Psoas muscle (tissue), 8 donors: ENCODE measurements around the gene FLNC. TPM values are rescaled to one million over a fixed set of nuclear protein-coding genes. Genes with fewer than 3 reads are reported as not detected.

Experiments used
- ATAC-seq, 4 donors: fragments of 200-7000 bp; cut with Tn5 transposase; one replicate each; pipeline ENCODE4 v1.9.1; 2020; ENCODE audit warnings: moderate library complexity in 3 of 4, mild to moderate bottlenecking in 2 of 4
- DNase-seq, 2 donors: peaks; one replicate each; pipeline ENCODE4 v3.0.0-alpha.2; 2020
- H3K27ac ChIP-seq: fragments of 200-600 bp; one replicate; pipeline ENCODE4 v1.8.0; 2022
- H3K27me3 ChIP-seq, 3 donors: fragments of 200-600 bp in 1 of 3; one replicate each; pipeline versions ENCODE4 v1.6.1 to v1.8.0; 2013 to 2022; ENCODE audit warnings: low read length in 2 of 3, mild to moderate bottlenecking in 2 of 3, moderate library complexity in 1 of 3; ENCODE audit not compliant: insufficient read depth in 3 of 3
- H3K36me3 ChIP-seq, 2 donors: fragments of 200-600 bp in 1 of 2; one replicate each; pipeline versions ENCODE4 v1.6.1 to v1.8.0; 2013 to 2022; ENCODE audit warnings: low read depth in 1 of 2, mild to moderate bottlenecking in 1 of 2, moderate library complexity in 1 of 2; ENCODE audit not compliant: insufficient read depth in 1 of 2
- H3K4me1 ChIP-seq: fragments of 200-600 bp; one replicate; pipeline ENCODE4 v1.8.0; 2022
- H3K4me3 ChIP-seq: fragments of 200-600 bp; one replicate; pipeline ENCODE4 v1.8.0; 2022; ENCODE audit warnings: mild to moderate bottlenecking
- H3K9me3 ChIP-seq: fragments of 200-600 bp; one replicate; pipeline ENCODE4 v1.8.0; 2022
- CTCF ChIP-seq: fragments of 200-600 bp; IDR thresholded peaks from one replicate; pipeline ENCODE4 v1.8.0; 2022; ENCODE audit warnings: antibody characterized with exemption
- WGBS, 3 donors: extraction: QIAGEN DNeasy Blood & Tissue Kit; methylation state at CpG; one replicate each; pipeline versions ENCODE4 v1.1.6 to v1.1.7; 2013; 5-methylcytosine and 5-hydroxymethylcytosine counted together
- intact Hi-C, 2 donors: fragments of 100-400 bp; cut with DNase I; formaldehyde crosslinking; loops; one replicate each; pipeline versions ENCODE4 v1.11.0 to v1.14.2; 2022
- polyA plus RNA-seq, 3 donors: library from polyadenylated mRNA; stranded (reverse); fragments of 200-250 nt; gene quantifications; one replicate each; pipeline ENCODE4 v1.2.3, GENCODE V29; 2013
- total RNA-seq, 4 donors: library from RNA; stranded (reverse); fragmentation: NEBNext Ultra II Directional in 2 of 4; extraction: Animal tissue kit (Norgen Biotek cat#: 25700) in 2 of 4; gene quantifications; one replicate each; pipeline versions ENCODE4 v1.2.1 to v1.2.4, GENCODE V29; 2021 to 2023
- donor health status: healthy with polysubstance abuse.
- donor health status: DM: no; HTN: no; CAD: no; lungs with moderate emphysema.
- donor health status: Bipolar disorder and iron deficiency.
- donor health status: healthy.
- donor health status: DM: yes; HTN: yes; CAD: no.
- donor health status: DM: no; HTN: no; CAD: no.
- donor health status: DM: no; HTN: no; CAD: no.
- donor health status: DM: yes; HTN: yes; CAD: no.

Gene FLNC
- total and polyA plus RNA-seq, 7 donors: 1,080 to 6,311 (median 4,011) TPM

DNA sequence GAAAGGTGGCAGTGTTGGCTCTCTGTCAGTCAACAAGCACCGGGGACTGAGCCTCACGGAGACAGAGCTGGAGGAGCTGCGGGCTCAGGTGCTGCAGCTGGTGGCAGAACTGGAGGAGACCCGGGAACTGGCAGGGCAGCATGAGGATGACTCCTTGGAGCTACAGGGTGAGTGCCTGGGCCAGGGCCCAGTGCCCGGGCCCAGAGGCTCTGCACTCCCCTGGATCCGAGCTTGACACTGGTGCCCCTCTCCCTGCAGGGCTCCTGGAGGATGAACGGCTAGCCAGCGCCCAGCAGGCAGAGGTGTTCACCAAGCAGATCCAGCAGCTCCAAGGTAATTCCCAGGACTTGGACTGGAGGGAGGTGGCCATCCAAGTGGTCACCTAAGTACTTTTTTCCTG lies 35.8 kb upstream of the FLNC start:
- TF ChIP-seq CTCF: no peak
- intact Hi-C loops: loop anchor here (1.0 to 5.0 kb wide), 2 partner anchors 33 to 86 kb away; no protein-coding TSS in a partner anchor
- DNase-seq: no peak
- Histone ChIP-seq H3K36me3 (no peaks in the 10 kb centered on the region), H3K9me3 (no peaks in the 10 kb centered on the region), H3K4me1 (peaks cover 20% of the 10 kb centered on the region), H3K4me3 (no peak overlapping the region), H3K27me3 (no peaks in the 10 kb centered on the region), H3K27ac (no peak overlapping the region)
- 89 to 98% (median 90%) methylated on average over 6 to 8 of the region's 8 CpGs for WGBS, 3 donors
- no peak for ATAC-seq

- TF ChIP-seq CTCF: no peak
- Histone ChIP-seq H3K27ac (no peak overlapping the region), H3K4me3 (no peak overlapping the region), H3K4me1 (peaks cover 20% of the 10 kb centered on the region), H3K36me3 (no peaks in the 10 kb centered on the region), H3K9me3 (no peaks in the 10 kb centered on the region), H3K27me3 (no peaks in the 10 kb centered on the region)
- DNase-seq (no peak), ATAC-seq (no peak)
- intact Hi-C loops: no loop called here
- 84 to 86% (median 85%) methylated on average over 4 of the region's 4 CpGs for WGBS, 3 donors
Observed at GRCh38 chr7:128795129-128795528, 35.1 kb upstream of the FLNC start.

GRCh38 chr7:128796327-128796726 lies 33.9 kb upstream of the FLNC start:
- DNase-seq (no peak), ATAC-seq (peak in 3 of 4 donors; percentile 56 to 76 (median 71))
- H3K27ac ChIP-seq: peak overlapping the region; percentile 69
- H3K9me3 ChIP-seq: no peaks in the 10 kb centered on the region
- H3K4me1 ChIP-seq: peaks cover 18% of the 10 kb centered on the region
- no peak overlapping the region for H3K4me3 ChIP-seq
- TF ChIP-seq CTCF: no peak
- intact Hi-C loops: no loop called here
- 29 to 51% (median 36%) methylated on average over 5 of the region's 5 CpGs for WGBS, 3 donors
- peaks cover 3 to 4% of the 10 kb centered on the region in 2 donors for H3K36me3 ChIP-seq
- H3K27me3 ChIP-seq: no peaks in the 10 kb centered on the region

GRCh38 chr7:128799451-128799850 lies 30.8 kb upstream of the FLNC start:
- no peak for ATAC-seq
- 86 to 91% (median 89%) methylated on average over 2 of the region's 2 CpGs for WGBS, 3 donors
- peaks cover 2% of the 10 kb centered on the region for H3K4me1 ChIP-seq
- no peak for TF ChIP-seq CTCF
- no peaks in the 10 kb centered on the region for H3K9me3 ChIP-seq
- intact Hi-C loops: no loop called here
- peaks cover 3 to 8% of the 10 kb centered on the region in 2 donors for H3K36me3 ChIP-seq
- H3K4me3 ChIP-seq: no peak overlapping the region
- no peaks in the 10 kb centered on the region for H3K27me3 ChIP-seq
- no peak for DNase-seq
- no peak overlapping the region for H3K27ac ChIP-seq

DNA sequence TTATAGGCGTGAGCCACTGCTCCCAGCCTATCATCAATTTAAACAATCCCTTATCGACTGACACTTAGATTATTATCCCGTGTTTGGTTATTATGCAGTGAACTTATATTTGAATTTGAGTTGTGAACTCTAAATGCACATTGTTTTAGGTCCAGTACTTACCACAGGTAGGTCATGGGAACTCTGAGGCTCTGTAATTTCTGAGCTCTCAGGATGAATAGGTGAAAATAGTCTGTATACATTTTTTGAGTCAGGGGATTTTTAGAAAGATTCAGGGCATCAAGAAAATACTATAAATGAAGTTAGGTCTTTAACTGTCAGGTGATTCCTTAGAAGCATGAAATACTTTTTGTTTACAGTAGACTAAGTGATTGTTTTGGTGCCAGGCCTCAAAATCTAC lies 29.6 kb upstream of the FLNC start:
- H3K36me3 ChIP-seq: peaks cover 3 to 15% of the 10 kb centered on the region in 2 donors
- intact Hi-C loops: no loop called here
- WGBS, 3 donors: 92 to 97% (median 94%) methylated on average over 3 of the region's 3 CpGs
- H3K4me3 ChIP-seq: no peak overlapping the region
- ATAC-seq (no peak), DNase-seq (no peak)
- peaks cover 2% of the 10 kb centered on the region for H3K4me1 ChIP-seq
- no peaks in the 10 kb centered on the region for H3K27me3 ChIP-seq
- H3K27ac ChIP-seq: no peak overlapping the region
- no peaks in the 10 kb centered on the region for H3K9me3 ChIP-seq
- TF ChIP-seq CTCF: no peak
